ENCODE results near the gene DGKG. TPM values are rescaled to one million over a fixed set of nuclear protein-coding genes. Genes with fewer than 3 reads are reported as not detected.

Gene DGKG
- total and polyA plus RNA-seq, 10 of the 15 experiments (the other 5 are each of a cell fraction or from before 2014, with no cell fraction given), result 0.39 to 6.2 (median 4.7) TPM

- TF ChIP-seq MYB (IDR thresholded peaks at IDR 0.05; ENCODE audit: borderline replicate concordance, low read depth, low read length) (no peak), KLF5 (IDR thresholded peaks at IDR 0.05; ENCODE audit: partially characterized antibody) (no peak), MEF2B (IDR thresholded peaks at IDR 0.05; ENCODE audit: partially characterized antibody, poor library complexity, severe bottlenecking) (no peak), IKZF1 (conservative IDR thresholded peaks at IDR 0.05) (no peak)
- TF ChIP-seq, protein P1, sequence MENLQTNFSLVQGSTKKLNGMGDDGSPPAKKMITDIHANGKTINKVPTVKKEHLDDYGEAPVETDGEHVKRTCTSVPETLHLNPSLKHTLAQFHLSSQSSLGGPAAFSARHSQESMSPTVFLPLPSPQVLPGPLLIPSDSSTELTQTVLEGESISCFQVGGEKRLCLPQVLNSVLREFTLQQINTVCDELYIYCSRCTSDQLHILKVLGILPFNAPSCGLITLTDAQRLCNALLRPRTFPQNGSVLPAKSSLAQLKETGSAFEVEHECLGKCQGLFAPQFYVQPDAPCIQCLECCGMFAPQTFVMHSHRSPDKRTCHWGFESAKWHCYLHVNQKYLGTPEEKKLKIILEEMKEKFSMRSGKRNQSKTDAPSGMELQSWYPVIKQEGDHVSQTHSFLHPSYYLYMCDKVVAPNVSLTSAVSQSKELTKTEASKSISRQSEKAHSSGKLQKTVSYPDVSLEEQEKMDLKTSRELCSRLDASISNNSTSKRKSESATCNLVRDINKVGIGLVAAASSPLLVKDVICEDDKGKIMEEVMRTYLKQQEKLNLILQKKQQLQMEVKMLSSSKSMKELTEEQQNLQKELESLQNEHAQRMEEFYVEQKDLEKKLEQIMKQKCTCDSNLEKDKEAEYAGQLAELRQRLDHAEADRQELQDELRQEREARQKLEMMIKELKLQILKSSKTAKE (IDR thresholded peaks at IDR 0.05; ENCODE audit: low read depth, poor library complexity, severe bottlenecking), result no peak
- TF ChIP-seq, protein P2, sequence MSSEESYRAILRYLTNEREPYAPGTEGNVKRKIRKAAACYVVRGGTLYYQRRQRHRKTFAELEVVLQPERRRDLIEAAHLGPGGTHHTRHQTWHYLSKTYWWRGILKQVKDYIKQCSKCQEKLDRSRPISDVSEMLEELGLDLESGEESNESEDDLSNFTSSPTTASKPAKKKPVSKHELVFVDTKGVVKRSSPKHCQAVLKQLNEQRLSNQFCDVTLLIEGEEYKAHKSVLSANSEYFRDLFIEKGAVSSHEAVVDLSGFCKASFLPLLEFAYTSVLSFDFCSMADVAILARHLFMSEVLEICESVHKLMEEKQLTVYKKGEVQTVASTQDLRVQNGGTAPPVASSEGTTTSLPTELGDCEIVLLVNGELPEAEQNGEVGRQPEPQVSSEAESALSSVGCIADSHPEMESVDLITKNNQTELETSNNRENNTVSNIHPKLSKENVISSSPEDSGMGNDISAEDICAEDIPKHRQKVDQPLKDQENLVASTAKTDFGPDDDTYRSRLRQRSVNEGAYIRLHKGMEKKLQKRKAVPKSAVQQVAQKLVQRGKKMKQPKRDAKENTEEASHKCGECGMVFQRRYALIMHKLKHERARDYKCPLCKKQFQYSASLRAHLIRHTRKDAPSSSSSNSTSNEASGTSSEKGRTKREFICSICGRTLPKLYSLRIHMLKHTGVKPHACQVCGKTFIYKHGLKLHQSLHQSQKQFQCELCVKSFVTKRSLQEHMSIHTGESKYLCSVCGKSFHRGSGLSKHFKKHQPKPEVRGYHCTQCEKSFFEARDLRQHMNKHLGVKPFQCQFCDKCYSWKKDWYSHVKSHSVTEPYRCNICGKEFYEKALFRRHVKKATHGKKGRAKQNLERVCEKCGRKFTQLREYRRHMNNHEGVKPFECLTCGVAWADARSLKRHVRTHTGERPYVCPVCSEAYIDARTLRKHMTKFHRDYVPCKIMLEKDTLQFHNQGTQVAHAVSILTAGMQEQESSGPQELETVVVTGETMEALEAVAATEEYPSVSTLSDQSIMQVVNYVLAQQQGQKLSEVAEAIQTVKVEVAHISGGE (CRISPR knock-in tag; IDR thresholded peaks at IDR 0.05), result no peak
- TF ChIP-seq, protein P3, sequence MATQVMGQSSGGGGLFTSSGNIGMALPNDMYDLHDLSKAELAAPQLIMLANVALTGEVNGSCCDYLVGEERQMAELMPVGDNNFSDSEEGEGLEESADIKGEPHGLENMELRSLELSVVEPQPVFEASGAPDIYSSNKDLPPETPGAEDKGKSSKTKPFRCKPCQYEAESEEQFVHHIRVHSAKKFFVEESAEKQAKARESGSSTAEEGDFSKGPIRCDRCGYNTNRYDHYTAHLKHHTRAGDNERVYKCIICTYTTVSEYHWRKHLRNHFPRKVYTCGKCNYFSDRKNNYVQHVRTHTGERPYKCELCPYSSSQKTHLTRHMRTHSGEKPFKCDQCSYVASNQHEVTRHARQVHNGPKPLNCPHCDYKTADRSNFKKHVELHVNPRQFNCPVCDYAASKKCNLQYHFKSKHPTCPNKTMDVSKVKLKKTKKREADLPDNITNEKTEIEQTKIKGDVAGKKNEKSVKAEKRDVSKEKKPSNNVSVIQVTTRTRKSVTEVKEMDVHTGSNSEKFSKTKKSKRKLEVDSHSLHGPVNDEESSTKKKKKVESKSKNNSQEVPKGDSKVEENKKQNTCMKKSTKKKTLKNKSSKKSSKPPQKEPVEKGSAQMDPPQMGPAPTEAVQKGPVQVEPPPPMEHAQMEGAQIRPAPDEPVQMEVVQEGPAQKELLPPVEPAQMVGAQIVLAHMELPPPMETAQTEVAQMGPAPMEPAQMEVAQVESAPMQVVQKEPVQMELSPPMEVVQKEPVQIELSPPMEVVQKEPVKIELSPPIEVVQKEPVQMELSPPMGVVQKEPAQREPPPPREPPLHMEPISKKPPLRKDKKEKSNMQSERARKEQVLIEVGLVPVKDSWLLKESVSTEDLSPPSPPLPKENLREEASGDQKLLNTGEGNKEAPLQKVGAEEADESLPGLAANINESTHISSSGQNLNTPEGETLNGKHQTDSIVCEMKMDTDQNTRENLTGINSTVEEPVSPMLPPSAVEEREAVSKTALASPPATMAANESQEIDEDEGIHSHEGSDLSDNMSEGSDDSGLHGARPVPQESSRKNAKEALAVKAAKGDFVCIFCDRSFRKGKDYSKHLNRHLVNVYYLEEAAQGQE (IDR thresholded peaks at IDR 0.05; ENCODE audit: low read depth, low read length), result no peak
Measured at GRCh38 chr3:186406669-186407635, 44.9 kb upstream of the DGKG start (continued).
